Small intestine (tissue), 4 donors: ENCODE data around the gene MLN. TPM values are rescaled to one million over a fixed set of nuclear protein-coding genes. Genes with fewer than 3 reads are reported as not detected.

ENCODE experiments used
- polyA plus RNA-seq, 4 donors: library from polyadenylated mRNA; stranded (reverse) in 3 of 4; unstranded in 1 of 4; fragments of 200-250 nt in 3 of 4; fragments of 120-200 nt in 1 of 4; gene quantifications; one replicate each; pipeline versions ENCODE4 v1.2.1 to v1.2.3, GENCODE V29; 2013
- donor health status: healthy with polysubstance abuse.
- donor health status: Bipolar disorder and iron deficiency.
- donor health status: healthy.

The MLN gene
- polyA plus RNA-seq, 4 donors, result 16.4 to 264 (median 112) TPM

Other genes with a start within 250 kb of the MLN start
- gene BAK1, start 223.7 kb downstream of the MLN start, polyA plus RNA-seq, result 100 to 1,000 TPM in 1 of 4 donors, 10 to 100 TPM in 3; 15.7 to 100 (median 80.6) TPM
- 10 to 100 TPM; 51.6 to 62.9 (median 59.1) TPM for gene ITPR3, start 182.7 kb downstream of the MLN start, polyA plus RNA-seq
- 10 to 100 TPM; 36.5 to 54.0 (median 44.2) TPM for gene UQCC2, start 92.3 kb downstream of the MLN start, polyA plus RNA-seq
- 1 to 10 TPM in 1 of 4 donors, under 1 TPM in 3; 0.35 to 1.0 (median 0.72) TPM for gene IP6K3, start 57.1 kb downstream of the MLN start, polyA plus RNA-seq
- 10 to 100 TPM; 48.1 to 53.0 (median 52.1) TPM for gene LEMD2, start 14.9 kb downstream of the MLN start, polyA plus RNA-seq